NOMO-1 (cell line): ENCODE data around the gene ACSM5.
"Not testable (repeated sequence)": the region's sequence is repeated elsewhere in the genome, so short reads cannot be mapped to it uniquely, and the experiment has no call there.

Source experiments
- DNase-seq, 2 experiments: peaks; one replicate each; lab custom pipeline; 2025; ENCODE audit not compliant: unreplicated experiment in 2 of 2; lab: John Stamatoyannopoulos, UW

ACSM5 gene

GRCh38 chr16:20398603-20399002, 10.7 kb upstream of the ACSM5 start:
- DNase-seq, result no peak

GRCh38 chr16:20399185-20399584, 10.1 kb upstream of the ACSM5 start:
- DNase-seq, result no peak

GRCh38 chr16:20401066-20401465, 8.3 kb upstream of the ACSM5 start:
- no peak for DNase-seq

DNA sequence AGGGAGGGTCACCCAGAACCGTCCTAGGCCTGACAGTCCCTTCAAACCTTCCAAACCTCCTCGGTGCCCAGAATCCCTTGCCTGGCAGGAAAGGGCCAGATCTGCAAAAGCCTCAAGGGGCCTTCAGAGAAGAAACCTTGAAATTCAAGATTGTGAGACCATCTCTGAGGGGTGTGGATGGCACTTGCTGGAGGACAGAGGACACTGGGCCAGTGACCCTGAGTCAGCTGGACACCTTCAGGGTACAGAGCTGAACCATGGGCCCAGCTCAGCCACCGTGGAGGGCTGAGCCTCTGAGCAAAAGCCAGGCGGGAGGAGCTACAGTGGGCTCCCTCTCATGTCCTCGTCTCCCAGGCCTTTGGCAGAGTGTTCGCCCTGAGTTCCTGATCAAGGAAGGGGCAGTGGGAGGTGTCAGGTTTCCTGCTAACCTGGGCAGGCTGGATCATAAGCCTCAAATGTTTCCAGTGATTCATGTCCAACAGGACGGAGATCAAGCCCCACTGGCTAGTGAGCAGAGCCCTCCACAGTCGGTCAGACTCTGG, 7.8 kb upstream of the ACSM5 start:
- DNase-seq, result no peak

- no peak for DNase-seq
Observed at GRCh38 chr16:20402651-20403050, 6.7 kb upstream of the ACSM5 start.

DNA sequence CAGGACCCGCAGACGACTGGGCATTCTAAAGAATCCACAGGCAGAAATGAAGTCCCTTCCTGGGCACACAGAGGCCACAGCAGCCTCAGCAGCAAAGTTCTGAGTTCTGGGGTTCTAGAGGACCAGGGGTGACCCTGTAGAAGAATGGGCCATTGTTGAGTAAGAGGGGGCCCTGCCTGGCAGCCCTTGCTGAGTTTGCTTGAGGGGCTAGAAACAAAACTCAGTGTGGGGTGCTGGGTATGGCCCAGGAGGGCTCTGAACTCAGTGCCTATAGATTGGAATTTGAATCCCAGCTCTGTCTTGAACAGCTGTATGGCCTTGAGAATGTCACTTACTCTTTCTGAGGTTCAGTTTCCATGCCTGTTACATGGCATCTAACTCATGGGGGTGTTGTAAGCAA, 4.7 kb upstream of the ACSM5 start, which contains the start of gene PDILT:
Gene PDILT (minus strand): TSS at position 101 of the 400 bp plus-strand sequence. CDS start 5,437 bp downstream, outside the sequence.
- DNase-seq, result no peak

DNA sequence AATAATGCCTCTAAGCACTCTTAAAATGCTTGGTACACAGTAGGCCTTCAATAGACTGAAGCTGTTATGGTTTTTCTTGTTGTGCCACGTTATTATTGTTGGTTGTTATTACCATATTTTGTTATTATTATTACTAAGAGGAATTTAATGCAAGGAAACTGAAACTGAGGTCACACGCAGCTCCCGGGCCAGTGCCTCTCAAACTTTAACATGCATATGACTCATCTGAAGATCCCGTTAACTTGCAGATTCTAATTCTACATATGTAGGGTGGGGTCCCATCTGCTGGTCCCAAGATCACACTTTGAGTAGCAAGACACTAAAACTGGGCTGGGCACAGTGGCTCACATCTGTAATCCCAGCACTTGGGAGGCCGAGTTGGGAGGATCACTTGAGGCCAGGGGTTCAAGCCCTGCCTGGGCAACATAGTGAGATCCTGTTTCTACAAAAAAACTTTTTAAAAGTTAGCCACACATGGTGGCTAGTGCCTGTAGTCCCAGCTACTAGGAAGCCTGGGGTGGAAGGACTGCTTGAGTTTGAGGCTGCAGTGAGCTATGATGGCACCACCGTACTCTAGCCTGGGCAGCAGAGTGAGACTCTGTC, 888 bp downstream of the ACSM5 start:
- peak; percentile 22 to 70 for DNase-seq

DNA sequence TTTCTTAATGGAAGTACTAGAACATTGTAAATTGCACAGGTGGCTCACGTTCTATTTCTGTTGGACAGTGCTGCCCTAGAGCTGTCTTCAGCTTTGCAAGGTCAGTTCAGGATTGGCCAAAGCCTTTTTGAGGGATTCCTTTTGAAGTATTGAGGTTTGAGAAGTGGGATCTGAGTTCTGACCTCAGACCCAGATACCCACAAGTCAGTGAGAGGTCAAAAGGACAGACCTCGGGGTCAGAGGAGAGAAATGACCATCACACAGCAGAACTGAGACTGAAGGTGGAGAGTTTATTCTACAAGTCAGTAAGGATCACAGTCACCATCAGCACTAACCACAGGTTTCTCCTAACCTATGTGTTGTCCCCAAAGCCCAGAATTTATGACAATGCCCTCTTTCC, 1.7 kb downstream of the ACSM5 start:
- no peak for DNase-seq

DNA sequence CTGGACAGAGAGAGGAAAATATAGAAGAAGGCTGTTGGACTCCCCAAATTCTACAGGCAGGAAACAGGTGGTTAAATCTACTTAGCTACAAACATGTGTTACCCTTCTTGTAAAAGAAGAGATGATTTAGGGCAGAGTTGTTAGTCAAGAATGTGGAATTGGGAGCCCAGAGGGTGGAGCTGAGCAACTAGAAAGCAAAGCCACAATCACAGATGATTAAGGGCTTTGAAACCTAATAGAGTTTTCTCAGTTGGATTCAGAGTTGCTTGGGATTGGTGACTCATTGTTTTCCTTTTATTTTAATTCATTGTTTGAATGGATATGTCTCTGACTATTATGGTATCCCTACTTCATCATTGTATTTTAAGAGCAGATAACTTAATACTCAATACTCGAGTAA, 6.2 kb downstream of the ACSM5 start:
- no peak for DNase-seq

DNA sequence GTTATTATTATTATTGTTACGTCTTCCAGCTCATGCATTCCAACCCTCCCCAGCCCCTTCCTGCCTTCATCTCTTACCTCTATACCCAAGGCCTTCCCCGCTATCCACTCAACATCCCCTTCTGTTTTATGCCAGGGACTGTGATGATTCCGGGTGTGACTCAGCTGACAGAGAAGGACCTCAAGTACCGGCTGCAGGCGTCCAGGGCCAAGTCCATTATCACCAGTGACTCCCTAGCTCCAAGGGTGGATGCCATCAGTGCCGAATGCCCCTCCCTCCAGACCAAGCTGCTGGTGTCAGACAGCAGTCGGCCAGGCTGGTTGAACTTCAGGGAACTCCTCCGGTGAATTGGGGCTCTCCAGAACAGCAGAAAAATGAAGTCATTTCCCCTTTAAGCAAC, 9.8 kb downstream of the ACSM5 start:
- not testable (repeated sequence) for DNase-seq

DNA sequence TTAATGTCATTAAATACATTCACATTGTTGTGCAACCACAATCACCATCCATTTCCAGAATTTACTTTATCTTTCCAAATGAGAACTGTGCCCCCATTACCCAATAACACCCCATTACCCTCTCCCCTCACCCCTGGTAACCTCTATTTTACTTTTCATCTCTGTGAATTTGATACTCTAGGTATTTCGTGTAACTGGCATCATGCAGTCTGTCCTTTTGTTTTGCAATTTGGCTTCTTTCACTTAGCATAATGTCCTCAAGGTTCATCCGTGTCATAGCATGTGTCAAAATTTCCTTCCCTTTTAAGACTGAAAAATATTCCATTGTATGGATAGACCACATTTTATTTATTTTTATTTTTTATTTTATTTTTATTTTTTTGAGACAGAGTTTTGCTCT, 12.4 kb downstream of the ACSM5 start:
- DNase-seq, result not testable (repeated sequence)

GRCh38 chr16:20423772-20424128, 14.4 kb downstream of the ACSM5 start:
- DNase-seq, result not testable (repeated sequence)

DNA sequence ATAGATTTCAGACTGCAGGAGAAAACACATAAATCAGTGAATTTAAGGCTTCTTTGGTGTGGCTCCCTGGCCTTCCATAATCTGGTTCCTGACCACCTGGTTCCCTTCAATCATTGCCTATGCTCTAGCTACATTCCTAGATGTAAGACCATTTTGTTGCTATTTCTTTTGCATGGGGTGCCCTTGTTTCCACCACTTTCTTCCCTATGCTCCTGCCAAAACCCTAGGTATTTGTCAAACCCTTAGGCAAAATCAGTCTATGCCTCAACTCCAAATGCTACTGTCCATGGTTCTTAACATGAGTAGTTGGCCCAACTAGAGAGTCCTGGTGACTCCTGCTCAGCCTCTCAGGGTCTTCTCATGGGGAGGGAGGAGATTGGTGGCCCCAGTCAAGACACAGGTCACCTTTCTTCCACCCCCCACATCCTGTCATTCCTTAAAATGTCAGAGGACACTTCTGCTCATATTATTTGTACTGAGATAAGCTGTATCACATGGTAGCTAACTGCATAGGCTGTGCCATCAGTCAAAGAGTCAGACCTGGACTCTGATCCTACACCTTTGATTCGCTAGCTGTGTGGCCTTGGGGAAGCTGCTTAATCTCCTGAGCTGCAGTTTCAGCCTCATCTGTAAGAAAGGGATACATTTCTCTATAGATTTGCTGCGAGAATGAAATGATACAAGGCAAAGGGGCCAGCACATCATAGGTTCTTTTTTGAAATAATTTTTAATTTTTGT, 15.0 kb downstream of the ACSM5 start:
- no peak for DNase-seq

GRCh38 chr16:20427401-20427797, 18.1 kb downstream of the ACSM5 start:
- DNase-seq, result not testable (repeated sequence)

- not testable (repeated sequence) for DNase-seq
Observed at GRCh38 chr16:20429499-20429898, 20.2 kb downstream of the ACSM5 start.

DNA sequence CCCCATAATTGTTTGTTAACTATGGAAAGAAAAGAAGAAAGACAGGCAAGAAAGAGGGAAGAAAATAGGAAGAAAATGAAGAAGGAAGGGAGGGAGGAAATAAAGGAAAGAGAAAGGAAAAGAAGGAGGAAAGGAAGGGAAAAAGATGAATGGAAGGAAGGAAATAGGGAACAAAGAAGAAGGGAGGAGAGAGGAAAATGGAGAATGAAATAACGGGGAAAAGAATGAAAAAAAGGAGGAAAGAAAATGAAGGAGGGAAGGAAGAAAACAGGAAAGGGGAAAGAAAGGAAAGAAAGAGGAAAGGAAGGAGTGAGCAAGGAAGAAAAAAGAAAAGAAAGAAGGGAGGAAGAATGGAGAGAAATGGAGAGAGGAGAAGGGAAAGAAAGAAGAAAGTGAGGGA, 21.1 kb downstream of the ACSM5 start:
- not testable (repeated sequence) for DNase-seq

DNA sequence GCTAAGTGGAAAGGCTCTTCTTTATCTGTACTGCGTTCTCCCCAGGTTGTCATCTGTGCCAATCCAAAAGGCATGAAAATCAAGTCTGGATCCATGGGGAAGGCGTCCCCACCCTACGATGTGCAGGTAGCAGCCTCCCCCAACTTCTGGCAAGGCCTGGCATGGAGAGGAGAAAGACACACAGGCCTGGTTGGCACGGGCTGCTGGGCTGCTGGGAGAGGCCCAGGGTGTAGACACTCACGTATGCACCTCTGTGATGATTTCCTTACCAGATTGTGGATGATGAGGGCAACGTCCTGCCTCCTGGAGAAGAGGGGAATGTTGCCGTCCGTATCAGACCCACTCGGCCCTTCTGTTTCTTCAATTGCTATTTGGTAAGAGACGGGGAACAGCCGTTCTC, 21.6 kb downstream of the ACSM5 start:
- no peak for DNase-seq

DNA sequence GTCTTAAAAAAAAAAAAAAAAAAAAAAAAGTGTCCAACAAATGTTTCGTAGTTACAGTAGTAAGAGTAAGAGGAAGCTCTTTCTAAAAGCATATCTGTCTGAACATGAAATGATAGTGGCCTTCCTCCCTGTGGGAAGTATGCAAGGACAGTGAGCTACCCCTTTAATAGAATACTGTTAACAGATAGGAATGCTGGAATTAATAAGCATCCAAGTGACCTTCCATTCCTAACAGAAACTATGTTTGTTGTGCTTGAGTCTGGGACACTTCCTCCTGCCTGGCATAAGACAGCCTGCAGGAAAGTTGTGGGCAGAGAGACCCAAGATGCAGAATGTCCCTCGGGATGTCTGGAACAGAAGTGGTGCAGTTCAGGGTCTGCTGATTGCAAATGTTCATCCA, 29.6 kb downstream of the ACSM5 start:
- DNase-seq, result not testable (repeated sequence)

- DNase-seq, result not testable (repeated sequence)
Observed at GRCh38 chr16:20439820-20440231, 30.5 kb downstream of the ACSM5 start.

DNA sequence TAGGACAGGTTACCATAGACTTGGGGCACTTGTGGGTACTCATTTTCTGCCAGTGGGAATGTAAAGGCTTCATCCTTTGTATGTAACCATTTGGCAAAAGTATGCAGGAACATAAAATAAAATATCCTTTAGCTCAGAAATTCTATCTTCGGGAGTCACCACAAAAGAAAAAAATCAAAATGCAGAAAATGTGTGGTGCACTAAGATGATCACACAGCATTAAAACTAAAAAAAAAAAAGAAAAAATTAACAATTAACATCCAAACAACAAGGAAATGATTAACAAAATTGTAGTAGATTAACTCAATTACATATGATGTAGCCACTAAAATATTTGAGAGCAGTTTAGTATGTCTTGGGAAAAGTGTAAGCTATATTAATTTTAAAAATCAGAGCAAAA, 31.4 kb downstream of the ACSM5 start:
- DNase-seq, result not testable (repeated sequence)

- DNase-seq, result no peak
Observed at GRCh38 chr16:20441191-20441590, 31.9 kb downstream of the ACSM5 start.

DNA sequence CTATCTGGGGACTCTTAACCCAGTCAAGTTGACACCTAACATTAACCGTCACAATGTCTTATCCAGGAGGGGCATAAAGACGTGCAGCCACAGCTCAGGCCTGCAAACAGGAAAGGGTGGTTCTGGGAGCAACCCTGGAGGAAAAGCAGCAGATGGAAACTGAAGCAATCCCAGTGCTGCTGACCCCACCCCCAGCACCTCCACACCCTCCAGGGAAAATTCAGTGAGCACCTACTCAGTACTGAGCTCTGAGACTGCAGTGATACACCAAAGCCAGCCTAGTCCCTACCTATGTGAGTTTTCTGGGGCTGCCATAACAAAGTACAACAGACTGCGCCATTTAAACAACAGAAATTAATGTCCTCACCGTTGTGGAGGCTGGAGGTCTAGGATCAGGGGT, 32.5 kb downstream of the ACSM5 start:
- DNase-seq, result not testable (repeated sequence)
